GM12864 (cell line): ENCODE data around the gene GABARAPL2.

Experiments used
- DNase-seq: peaks from one replicate; pipeline ENCODE4 v3.0.0-alpha.2; 2011; ENCODE audit warnings: low read depth
- H3K4me3 ChIP-seq: 2 replicates; pipeline ENCODE4 v1.5.1; 2011; ENCODE audit warnings: mild to moderate bottlenecking, low read depth, low read length, control low read depth
- TF ChIP-seq, protein P1 (sequence below): IDR thresholded peaks from 2 replicates; pipeline ENCODE4 v1.5.1; 2011; ENCODE audit warnings: low read depth, mild to moderate bottlenecking, moderate library complexity, low read length, control low read depth, inconsistent platforms; ENCODE audit errors: missing control alignments

Gene GABARAPL2

DNA sequence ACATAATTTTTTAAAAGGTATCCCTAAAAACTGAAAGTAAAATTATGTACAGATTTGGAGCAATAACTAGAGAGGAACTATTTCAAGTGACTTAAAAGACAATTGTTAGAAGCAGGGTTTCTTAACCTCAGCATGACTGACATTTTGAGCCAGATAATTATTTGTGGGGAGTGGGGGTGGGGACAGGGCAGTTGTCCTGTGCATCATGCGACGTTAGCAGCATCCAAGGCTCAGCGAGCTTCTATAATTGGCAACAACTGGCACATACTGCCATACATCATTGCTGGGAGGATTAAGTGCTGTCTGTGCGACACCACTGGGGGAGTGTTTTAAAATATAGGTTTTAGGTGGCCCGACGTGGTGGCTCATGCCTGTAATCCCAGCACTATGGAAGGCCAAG lies 27.1 kb downstream of the GABARAPL2 start:
- DNase-seq: no peak
- TF ChIP-seq, protein P1, sequence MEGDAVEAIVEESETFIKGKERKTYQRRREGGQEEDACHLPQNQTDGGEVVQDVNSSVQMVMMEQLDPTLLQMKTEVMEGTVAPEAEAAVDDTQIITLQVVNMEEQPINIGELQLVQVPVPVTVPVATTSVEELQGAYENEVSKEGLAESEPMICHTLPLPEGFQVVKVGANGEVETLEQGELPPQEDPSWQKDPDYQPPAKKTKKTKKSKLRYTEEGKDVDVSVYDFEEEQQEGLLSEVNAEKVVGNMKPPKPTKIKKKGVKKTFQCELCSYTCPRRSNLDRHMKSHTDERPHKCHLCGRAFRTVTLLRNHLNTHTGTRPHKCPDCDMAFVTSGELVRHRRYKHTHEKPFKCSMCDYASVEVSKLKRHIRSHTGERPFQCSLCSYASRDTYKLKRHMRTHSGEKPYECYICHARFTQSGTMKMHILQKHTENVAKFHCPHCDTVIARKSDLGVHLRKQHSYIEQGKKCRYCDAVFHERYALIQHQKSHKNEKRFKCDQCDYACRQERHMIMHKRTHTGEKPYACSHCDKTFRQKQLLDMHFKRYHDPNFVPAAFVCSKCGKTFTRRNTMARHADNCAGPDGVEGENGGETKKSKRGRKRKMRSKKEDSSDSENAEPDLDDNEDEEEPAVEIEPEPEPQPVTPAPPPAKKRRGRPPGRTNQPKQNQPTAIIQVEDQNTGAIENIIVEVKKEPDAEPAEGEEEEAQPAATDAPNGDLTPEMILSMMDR: no peak
- H3K4me3 ChIP-seq: no peak overlapping the region

DNA sequence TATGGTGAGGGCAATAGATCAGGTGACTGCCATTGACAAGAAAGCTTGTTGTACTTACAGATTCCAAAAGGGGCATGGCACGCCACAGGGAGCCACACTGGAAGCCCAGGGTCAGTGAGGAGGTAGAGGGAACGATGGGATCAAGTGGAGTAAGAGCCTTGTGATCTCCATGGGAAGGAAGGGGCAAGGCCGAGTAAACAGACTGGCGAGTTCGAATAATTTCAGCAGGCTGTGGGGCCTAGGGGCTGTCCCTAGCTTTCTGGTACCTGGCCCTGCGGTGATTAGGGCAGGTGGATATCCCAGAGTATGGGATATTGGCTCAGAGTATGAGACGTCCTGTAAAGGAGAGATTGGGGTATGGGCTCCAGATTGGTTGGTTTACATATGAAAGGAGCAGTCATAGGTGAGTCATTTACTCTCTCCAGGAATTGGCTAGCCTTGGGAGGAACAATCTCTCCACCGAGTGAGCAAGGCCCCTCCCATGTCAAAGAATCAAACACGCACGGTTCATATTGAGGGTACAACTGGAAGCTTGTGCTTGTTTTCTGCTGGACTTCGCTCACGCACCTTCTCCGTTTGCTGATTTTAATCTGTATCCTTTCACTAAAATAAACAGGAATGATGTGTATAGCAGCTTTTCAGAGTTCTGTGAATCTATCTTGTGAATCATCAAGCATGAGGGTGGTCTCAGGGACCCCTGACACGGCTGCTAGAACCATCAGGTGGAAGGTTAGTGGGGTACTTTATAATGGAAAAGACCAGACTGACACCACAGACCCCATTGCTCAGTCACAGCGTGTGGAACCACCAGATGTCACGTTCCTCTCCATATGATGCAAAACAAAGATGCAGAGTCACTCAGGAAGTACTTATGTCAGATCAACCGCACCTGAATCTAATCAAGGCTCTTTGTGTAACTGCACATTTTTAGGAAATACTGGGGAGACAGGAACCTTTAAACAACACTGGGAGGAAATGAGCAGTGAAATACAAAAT lies 27.9 kb downstream of the GABARAPL2 start:
- DNase-seq: no peak
- no peak overlapping the region for H3K4me3 ChIP-seq
- TF ChIP-seq, protein P1: no peak

DNA sequence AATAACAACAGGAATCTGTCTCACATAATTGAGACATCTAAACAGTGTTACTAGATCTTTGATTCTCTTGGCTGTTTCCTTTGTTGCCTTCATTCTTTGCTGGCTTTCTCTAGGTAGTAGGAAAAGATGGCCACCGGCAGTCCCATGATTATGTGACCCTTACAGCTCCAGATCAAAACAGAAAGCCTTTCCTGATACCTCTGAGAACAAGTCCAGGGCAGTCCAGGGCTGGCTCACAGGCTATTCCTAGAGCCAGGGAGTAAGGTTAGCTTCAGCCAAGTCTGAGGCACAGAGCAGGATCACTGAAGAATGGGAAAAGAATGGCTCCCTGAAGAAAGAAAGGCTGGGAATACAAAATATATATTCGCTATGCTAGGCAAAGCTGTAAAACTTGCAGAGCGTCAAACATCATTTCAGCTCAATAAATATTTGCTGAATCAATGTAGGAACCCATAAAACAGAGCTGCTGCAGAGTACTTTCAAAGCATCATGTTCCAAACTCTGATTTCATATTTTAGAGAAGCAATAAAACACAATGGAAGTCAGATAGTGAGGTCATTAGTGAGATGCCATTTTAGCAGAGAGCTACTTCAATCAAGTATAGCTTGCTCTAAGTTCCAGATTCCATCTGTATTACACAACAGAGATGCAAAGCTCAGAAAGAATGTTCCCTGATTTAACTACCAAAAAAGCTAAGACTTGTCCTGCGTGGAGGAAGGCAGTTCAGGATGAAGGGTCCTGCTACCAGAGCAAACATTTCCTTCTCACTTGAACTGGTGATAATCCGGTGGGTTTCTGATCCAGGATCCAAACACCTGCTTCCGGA lies 33.5 kb downstream of the GABARAPL2 start:
- DNase-seq: no peak
- H3K4me3 ChIP-seq: no peak overlapping the region
- TF ChIP-seq, protein P1: no peak

DNA sequence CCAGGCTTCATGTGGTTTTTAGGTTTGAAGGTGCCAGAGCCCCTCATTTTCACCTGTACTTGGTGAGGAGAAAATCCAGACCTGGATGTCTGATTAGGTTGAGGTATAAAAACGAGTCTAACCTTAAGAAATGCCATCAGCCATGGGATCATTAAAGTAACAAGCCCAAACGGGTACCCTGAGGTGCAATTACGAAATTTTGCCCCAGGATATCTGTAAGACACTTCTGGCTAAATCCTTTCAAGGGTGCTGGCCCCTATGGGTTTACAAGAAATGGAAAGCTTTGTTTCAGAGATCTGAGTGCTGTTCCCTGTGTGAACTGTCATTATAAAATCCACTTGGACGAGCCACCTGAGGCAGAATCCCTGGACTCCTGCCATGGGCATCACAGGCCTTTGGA lies 37.1 kb downstream of the GABARAPL2 start:
- TF ChIP-seq, protein P1: no peak
- DNase-seq: no peak
- H3K4me3 ChIP-seq: no peak overlapping the region

DNA sequence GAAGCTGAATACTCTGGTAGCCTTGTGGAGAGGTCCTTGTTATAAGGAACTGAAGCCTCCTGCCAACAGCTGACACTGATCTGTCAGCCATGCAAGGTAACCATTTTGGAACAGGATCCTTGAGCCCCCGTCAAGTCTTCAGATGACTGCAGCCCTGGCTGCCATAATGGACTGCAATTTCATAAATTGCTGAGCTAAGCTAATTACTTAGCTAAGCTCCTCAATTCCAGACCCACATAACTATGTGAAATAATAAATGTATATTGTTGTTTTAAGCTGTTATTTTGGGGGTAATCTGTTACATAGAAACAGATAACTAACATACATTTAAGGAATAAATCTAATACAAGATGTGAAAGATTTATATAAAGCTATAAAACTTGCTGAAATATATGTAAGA lies 40.3 kb downstream of the GABARAPL2 start:
- TF ChIP-seq, protein P1: no peak
- no peak for DNase-seq
- H3K4me3 ChIP-seq: no peak overlapping the region

DNA sequence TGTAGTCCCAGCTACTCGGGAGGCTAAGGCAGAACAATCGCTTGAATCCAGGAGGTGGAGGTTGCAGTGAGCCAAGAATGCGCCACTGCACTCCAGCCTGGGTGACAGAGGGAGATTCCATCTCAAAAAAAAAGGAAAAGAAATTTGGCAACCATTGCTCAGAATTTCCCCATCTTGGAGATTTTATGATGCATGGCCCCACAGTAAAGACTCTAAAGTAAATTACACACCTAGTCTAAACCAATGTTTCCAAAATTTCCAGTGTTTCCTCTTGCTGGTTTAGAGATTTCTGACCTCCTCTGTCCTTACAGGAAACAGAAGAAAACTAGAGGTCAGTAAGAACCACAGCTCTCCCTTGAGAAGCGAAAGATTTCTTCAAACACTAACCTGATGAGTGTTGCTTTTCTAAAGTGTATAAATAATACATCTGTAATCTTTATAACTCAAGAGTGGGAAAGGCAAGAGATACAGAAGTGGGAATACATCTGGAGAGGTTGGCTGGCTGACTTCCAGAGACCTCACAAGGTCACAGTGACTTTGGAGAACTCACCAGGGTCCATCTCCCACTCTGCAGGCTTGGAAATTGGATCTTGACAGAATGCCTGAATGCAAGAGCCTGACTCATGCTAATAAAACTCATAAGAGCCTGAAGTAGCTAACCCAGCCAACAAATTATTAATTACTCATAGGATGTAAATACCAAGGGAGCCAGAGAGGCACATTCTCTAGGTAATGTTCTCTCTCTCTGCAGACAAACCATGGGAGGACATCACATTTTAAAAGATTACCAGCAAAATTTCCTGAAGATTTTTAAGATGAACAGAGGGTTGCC lies 48.1 kb downstream of the GABARAPL2 start:
- TF ChIP-seq, protein P1: no peak
- no peak for DNase-seq
- H3K4me3 ChIP-seq: no peak overlapping the region
